Measurements from ENCODE around the gene SUSD1. TPM values are rescaled to one million over a fixed set of nuclear protein-coding genes. Genes with fewer than 3 reads are reported as not detected.
"Not testable (repeated sequence)": the region's sequence is repeated elsewhere in the genome, so short reads cannot be mapped to it uniquely, and the experiment has no call there.

Gene SUSD1
- total and polyA plus RNA-seq, 2 experiments from 2014 or later, result 4.2 to 8.4 TPM

GRCh38 chr9:112074250-112075008, 100.7 kb downstream of the SUSD1 start:
- Histone ChIP-seq H3F3A (ENCODE audit: insufficient read depth) (peaks cover 25% of the 10 kb centered on the region), H3K4me2 (ENCODE audit: unreplicated experiment) (peak overlapping the region; percentile 51), H3K9me3 (ENCODE audit: low read depth) (no peaks in the 10 kb centered on the region), H3K79me2 (ENCODE audit: insufficient read depth) (no peaks in the 10 kb centered on the region), H3K4me3 (no peak overlapping the region), H3K36me3 (ENCODE audit: low read depth) (no peaks in the 10 kb centered on the region), H3K9ac (peak overlapping the region; percentile 69), H4K20me1 (ENCODE audit: insufficient read depth) (no peaks in the 10 kb centered on the region), H2AFZ (peak overlapping the region; percentile 26; the same call in 1 of the 2 replicates), H3K27me3 (replicated peaks; ENCODE audit: insufficient read depth) (no peaks in the 10 kb centered on the region), H3K27ac (peak overlapping the region; percentile 97), H3K9me2 (ENCODE audit: insufficient read depth) (no peaks in the 10 kb centered on the region), H3K4me1 (ENCODE audit: insufficient read depth) (peaks cover 31% of the 10 kb centered on the region)
- peak; percentile 90 for DNase-seq
- in situ Hi-C loops (cut with MboI), result loop anchor here (5.0 kb wide), 1 partner anchor 312 kb away; no protein-coding TSS in a partner anchor
- TF ChIP-seq EZH2phosphoT487 (IDR thresholded peaks at IDR 0.05; ENCODE audit: insufficient read depth, low read depth), result no peak
- TF ChIP-seq EZH2 (IDR thresholded peaks at IDR 0.05; ENCODE audit: insufficient read depth, poor library complexity, severe bottlenecking), result no peak
- WGBS, 2 experiments (ENCODE audit: low coverage in 1 of 2, low lambda C conversion rate in 2 of 2, missing lambda C conversion rate in 2 of 2), result 29 to 33% methylated on average over 11 of the region's 11 CpGs

GRCh38 chr9:112073639-112074173, 101.4 kb downstream of the SUSD1 start:
- Histone ChIP-seq H3F3A (ENCODE audit: insufficient read depth) (peaks cover 25% of the 10 kb centered on the region), H3K4me2 (ENCODE audit: unreplicated experiment) (peak overlapping the region; percentile 51), H3K9ac (peak overlapping the region; percentile 69), H3K27ac (peak overlapping the region; percentile 97), H3K4me1 (ENCODE audit: insufficient read depth) (peaks cover 31% of the 10 kb centered on the region)
- H3K9me2 ChIP-seq (ENCODE audit: insufficient read depth); in situ Hi-C loops (cut with MboI); H2AFZ ChIP-seq; H3K4me3 ChIP-seq; DNase-seq; H4K20me1 ChIP-seq (ENCODE audit: insufficient read depth); H3K79me2 ChIP-seq (ENCODE audit: insufficient read depth); H3K27me3 ChIP-seq (replicated peaks; ENCODE audit: insufficient read depth); H3K36me3 ChIP-seq (ENCODE audit: low read depth); H3K9me3 ChIP-seq (ENCODE audit: low read depth): not testable (repeated sequence)
- WGBS, 2 experiments (ENCODE audit: low coverage in 1 of 2, low lambda C conversion rate in 2 of 2, missing lambda C conversion rate in 2 of 2), result 96 to 97% methylated on average over 10 of the region's 10 CpGs

GRCh38 chr9:112072721-112073638, 102.1 kb downstream of the SUSD1 start:
- WGBS, 2 experiments (ENCODE audit: low coverage in 1 of 2, low lambda C conversion rate in 2 of 2, missing lambda C conversion rate in 2 of 2), result 62 to 85% methylated on average over 6 to 9 of the region's 9 CpGs
- Histone ChIP-seq H3K4me1 (ENCODE audit: insufficient read depth) (peaks cover 31% of the 10 kb centered on the region), H3K79me2 (ENCODE audit: insufficient read depth) (no peaks in the 10 kb centered on the region), H3K9me2 (ENCODE audit: insufficient read depth) (no peaks in the 10 kb centered on the region), H3F3A (ENCODE audit: insufficient read depth) (peaks cover 25% of the 10 kb centered on the region), H3K27me3 (replicated peaks; ENCODE audit: insufficient read depth) (no peaks in the 10 kb centered on the region), H3K9me3 (ENCODE audit: low read depth) (no peaks in the 10 kb centered on the region), H3K4me3 (no peak overlapping the region), H3K9ac (peak overlapping the region; percentile 74), H3K36me3 (ENCODE audit: low read depth) (no peaks in the 10 kb centered on the region), H2AFZ (no peak overlapping the region), H4K20me1 (ENCODE audit: insufficient read depth) (no peaks in the 10 kb centered on the region), H3K27ac (peak overlapping the region; percentile 97), H3K4me2 (ENCODE audit: unreplicated experiment) (peak overlapping the region; percentile 51)
- in situ Hi-C loops (cut with MboI), result no loop called here
- peak; percentile 92 for DNase-seq
- TF ChIP-seq EZH2phosphoT487 (IDR thresholded peaks at IDR 0.05; ENCODE audit: insufficient read depth, low read depth) (no peak), EZH2 (IDR thresholded peaks at IDR 0.05; ENCODE audit: insufficient read depth, poor library complexity, severe bottlenecking) (no peak)

GRCh38 chr9:112069318-112070169, 105.6 kb downstream of the SUSD1 start:
- 93 to 96% methylated on average over 12 to 15 of the region's 15 CpGs for WGBS, 2 experiments (ENCODE audit: low coverage in 1 of 2, low lambda C conversion rate in 2 of 2, missing lambda C conversion rate in 2 of 2)
- peak; percentile 21 for DNase-seq
- no peak overlapping the region for H3K27ac ChIP-seq

More at GRCh38 chr9:112069318-112070169, 105.6 kb downstream of the SUSD1 start:
- Histone ChIP-seq H3F3A (ENCODE audit: insufficient read depth) (peaks cover 18% of the 10 kb centered on the region), H4K20me1 (ENCODE audit: insufficient read depth) (no peaks in the 10 kb centered on the region), H3K9me3 (ENCODE audit: low read depth) (no peaks in the 10 kb centered on the region), H3K4me3 (no peak overlapping the region), H3K27me3 (replicated peaks; ENCODE audit: insufficient read depth) (no peaks in the 10 kb centered on the region), H3K9me2 (ENCODE audit: insufficient read depth) (no peaks in the 10 kb centered on the region), H3K36me3 (ENCODE audit: low read depth) (no peaks in the 10 kb centered on the region), H3K4me2 (ENCODE audit: unreplicated experiment) (no peak overlapping the region), H3K4me1 (ENCODE audit: insufficient read depth) (peaks cover 24% of the 10 kb centered on the region), H3K79me2 (ENCODE audit: insufficient read depth) (no peaks in the 10 kb centered on the region), H3K9ac (no peak overlapping the region), H2AFZ (no peak overlapping the region)
- in situ Hi-C loops (cut with MboI), result no loop called here
- TF ChIP-seq EZH2phosphoT487 (IDR thresholded peaks at IDR 0.05; ENCODE audit: insufficient read depth, low read depth) (no peak), EZH2 (IDR thresholded peaks at IDR 0.05; ENCODE audit: insufficient read depth, poor library complexity, severe bottlenecking) (no peak)
